SIG-M5 (cell line): Measurements from ENCODE around the gene NKX1-2.
A peak's percentile ranks its signal among the peaks of the same experiment; 100 is the strongest.

Experiments
- DNase-seq: peaks from one replicate; lab custom pipeline; 2025; lab: John Stamatoyannopoulos, UW

Gene NKX1-2

DNA sequence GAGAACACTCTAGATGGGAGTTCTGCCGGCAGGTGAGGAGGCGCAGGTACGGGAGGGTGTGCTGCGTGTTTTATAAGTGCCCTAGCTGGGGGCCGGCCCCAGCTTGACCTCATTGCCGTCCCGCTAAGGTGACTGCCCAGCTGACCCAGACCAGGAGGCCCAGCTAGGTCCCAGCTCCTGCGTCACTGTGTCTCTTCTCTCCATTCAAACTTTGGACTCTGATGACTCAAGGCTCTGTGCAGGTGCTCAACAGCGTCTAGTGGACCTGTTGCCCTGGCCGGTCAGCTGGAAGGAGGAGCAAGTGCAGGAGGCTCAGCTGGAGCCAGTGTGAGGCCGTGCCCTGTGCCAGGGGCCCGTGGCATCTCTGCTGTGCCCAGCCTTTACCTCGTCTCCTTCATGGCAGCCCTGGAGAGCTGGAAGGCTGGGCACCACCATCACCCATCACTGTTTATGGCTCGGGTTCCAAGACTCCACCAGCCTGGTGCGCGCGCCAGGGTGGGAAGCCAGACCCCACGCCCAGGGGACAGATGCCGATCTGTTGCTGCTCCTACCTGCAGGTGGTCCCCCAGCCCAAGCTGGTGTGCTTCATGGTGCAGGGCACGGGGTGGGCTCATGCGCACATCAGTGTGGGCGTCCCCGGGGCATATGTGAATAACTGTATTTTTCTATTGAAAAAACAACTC is 26.3 kb upstream of the NKX1-2 start:
- DNase-seq = no peak

DNA sequence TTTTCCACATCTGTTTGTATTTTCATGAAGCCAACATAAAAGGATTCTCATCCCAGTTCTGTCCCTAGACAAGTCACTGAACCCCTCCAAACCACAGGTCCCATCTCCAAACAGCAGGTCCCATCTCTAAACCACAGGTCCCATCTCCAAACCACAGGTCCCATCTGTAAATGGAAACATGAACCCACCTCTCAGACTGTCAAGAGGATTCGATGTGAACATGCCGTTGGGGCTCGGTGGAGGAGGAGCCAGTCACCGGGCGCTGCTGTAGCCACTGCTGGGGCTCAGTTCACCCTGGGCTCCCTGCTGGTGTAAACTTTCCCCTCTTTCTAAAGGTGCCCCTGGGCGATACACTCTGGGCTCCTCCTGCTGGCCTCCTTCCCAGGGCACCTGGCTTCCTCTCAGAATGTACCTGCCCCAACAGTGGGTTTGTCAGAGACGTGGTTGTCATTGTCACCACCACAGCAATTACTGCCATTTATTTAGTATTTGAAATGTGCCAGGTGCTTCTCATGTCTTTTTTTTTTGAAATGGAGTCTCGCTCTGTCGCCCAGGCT is 24.8 kb upstream of the NKX1-2 start:
- DNase-seq = no peak

DNA sequence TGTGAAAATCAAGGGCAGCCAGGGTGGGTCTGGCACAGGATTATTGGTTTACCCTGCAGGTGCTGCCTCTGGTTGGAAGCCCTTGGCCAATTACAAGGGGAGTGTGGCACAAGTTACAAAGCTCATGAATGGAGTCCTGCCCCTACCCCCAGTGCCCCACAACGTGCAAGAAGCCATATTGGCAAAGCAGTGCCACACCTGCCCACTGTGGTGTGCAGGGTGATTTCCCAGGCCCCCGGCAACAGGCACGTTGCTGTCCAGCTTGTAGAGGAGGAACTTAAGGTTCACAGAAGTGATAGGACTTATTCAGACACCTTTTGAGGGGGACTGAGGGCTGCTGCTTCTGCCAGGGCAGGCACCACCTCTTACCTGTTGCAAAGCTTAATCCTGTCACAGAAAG is 23.2 kb upstream of the NKX1-2 start:
- DNase-seq = no peak

DNA sequence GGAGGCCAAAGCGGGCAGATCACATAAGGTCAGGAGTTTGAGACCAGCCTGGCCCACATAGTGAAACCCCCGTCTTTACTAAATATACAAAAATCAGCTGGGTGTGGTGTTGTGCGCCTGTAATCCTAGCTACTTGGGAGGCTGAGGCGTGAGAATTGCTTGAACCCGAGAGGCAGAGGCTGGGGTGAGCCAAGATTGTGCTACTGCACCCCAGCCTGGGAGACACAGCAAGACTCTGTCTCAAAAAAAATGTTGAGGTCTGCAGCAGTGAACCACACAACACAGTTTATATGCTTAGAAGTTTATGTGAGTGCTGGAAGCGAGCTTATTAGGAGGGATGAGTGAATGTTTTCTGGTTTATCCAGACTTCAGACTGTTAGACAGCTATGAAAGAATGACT is 22.2 kb upstream of the NKX1-2 start:
- no peak for DNase-seq

DNA sequence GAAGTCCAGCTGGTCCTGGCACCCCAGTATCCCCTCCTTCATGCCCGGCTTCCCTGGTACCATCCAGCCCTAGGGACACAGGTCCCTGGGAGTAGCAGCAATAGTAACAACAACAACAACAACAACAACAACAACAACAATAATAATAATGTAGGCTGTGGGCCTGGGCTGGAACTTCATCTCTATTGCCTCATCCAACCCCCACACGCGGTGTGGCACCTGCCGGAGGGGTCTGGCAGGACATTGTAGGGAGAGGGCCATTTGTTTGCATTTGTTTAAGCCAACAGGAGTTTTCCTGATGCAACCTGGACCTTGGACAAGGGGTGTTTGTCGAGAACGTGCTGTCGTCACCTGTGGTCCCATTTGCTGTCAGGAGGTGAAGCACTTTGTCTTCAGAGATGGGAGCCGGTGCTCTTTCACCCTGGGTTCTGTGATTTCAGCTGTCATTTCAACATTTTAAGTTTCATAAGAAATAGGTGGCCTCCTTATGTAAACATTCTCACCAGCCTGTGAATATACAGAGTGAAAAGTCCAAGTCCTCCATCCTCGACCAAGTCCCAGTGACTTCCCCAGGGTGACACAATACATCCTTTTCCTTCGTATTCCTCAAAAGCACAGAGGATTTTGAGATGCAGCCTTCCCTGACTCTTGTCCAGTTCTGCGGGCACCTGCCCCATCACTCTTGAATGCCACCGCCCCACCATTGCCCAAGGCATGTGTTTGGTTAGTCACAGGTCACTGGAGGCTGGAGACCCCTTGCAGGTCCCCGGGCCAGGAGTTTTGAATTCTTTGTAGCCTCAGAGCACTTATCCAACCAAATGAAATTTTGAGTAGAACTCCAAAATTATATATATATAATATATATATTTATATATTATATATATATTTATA is 21.0 kb upstream of the NKX1-2 start:
- DNase-seq = no peak

DNA sequence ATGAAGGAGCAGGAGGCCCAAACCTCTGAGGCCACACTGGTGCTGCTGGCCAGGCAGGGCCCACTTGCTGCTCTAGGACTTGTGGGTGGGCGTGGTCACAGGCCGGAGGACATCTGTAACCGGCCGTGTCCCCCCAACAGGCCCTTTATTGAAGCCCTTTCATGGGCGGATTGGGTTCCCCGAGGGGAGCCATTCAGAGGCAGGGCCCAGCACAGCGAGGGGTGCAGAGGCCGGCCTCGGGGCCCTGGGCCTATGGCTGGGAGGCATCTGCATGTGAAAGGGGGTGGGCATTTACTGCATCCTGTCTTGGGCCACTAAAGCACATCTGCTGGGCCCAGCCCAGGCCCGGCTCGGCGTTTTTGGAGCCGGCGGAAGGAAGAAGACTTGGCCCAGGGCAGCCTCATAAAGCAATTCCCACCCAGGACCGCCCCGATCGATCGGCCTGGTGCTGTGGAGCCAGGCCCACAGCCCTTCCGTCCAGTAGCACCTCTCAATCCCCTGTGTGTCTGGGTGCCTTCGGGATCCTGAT is 20.2 kb upstream of the NKX1-2 start:
- DNase-seq = no peak

DNA sequence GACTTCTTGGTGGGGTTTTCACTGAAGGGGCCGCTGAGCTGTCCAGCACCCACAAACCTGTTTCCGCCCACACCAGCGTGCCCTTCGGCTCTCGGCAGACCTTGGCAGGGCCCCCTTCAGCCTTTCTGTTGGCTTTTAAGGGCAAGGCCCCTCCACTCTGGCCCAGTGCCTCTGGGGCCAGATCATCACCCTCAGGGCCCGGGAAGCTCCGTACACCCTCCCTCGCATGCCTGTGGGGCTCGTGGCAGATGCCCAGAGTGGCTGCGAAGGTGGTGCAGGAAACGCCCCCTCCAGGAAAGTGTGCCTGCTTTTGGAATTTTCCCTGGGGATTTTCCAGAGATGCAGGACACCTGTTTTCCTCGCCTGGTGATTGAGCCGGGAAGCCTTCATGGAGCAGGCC is 18.8 kb upstream of the NKX1-2 start:
- DNase-seq = no peak

DNA sequence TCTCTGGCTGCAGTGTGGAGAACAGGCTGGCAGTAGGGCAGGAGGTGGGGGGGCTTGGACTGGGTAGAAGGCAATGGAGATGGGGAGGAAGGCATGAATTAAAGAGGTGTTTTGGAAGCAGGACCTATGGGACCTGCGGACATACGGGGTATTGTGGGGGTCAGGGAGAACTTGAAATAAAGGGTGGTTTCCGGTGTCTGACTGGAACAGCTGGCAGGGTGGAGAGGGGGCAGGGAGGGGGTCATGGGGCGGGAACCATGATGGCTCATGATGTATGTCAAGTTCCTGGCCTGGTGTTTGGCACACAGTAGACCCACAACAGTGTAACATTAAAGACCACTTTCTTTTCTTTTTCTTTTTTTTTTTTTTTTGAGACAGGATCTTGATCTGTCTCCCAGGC is 17.3 kb upstream of the NKX1-2 start:
- DNase-seq = no peak

DNA sequence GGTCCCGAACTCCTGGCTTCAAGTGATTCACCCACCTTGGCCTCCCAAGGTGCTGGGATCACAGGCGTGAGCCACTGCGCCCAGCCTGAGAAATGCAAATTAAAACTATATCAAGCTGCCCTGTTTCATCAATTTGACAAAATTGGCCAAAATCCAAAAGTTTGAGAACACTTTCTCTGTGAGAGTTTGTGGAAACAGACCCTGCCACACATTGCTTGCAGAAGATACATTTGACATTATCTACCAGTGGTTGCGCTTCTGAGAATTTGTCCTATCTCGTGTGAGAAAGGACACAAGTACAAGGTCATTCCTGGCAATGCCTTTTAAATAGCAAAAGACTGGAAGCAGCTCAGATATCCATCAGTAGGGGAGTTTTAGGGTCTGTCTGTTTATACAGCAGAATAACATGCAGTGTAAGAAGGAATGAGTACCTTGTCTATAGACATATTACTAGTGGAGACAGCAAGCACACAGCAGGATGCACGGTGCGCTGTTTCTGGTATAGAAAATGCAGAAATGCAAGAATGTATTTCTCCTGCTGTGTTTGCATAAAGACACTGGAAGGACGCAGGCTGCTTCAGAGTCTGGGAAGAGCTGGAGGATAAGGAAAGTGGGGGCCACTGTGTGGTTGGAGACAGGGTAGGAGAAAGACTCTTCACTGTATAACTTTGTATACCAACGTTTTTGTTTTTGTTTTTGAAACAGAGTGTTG is 16.1 kb upstream of the NKX1-2 start:
- no peak for DNase-seq

DNA sequence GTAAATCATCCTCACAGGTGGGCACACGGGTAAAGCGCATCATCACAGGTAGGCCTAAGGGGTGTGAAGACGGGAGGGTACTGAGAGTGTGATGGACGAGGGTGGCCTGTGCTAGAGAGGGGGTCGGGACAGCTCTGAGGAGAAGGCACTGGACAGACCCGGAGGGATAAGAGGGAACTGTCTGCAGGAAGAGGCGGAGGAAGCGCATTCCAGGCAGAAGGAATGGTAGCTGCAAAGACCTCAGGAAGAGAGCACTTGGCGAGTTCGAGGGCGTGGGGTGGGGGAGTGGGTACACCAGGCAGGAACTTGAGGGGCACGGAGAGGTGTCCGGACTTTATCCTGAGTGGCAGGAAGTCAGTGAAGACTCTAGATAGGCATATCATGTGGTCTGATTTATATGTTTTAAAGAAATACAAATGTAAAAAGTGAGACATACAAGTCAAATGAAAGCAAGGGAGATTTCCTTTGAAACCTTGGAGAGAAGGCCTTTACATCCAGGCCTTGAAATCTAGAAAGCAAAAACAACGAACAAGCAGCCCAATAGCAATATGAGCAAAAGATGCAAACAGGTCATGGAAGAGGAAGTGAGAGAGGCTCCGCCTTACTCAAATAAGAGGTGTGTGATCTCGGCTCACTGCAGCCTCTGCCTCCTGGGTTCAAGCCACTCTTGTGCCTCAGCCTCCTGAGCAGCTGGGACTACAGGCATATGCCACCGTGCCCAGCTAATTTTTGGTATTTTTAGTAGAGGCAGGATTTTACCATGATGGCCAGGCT is 15.4 kb upstream of the NKX1-2 start:
- no peak for DNase-seq

DNA sequence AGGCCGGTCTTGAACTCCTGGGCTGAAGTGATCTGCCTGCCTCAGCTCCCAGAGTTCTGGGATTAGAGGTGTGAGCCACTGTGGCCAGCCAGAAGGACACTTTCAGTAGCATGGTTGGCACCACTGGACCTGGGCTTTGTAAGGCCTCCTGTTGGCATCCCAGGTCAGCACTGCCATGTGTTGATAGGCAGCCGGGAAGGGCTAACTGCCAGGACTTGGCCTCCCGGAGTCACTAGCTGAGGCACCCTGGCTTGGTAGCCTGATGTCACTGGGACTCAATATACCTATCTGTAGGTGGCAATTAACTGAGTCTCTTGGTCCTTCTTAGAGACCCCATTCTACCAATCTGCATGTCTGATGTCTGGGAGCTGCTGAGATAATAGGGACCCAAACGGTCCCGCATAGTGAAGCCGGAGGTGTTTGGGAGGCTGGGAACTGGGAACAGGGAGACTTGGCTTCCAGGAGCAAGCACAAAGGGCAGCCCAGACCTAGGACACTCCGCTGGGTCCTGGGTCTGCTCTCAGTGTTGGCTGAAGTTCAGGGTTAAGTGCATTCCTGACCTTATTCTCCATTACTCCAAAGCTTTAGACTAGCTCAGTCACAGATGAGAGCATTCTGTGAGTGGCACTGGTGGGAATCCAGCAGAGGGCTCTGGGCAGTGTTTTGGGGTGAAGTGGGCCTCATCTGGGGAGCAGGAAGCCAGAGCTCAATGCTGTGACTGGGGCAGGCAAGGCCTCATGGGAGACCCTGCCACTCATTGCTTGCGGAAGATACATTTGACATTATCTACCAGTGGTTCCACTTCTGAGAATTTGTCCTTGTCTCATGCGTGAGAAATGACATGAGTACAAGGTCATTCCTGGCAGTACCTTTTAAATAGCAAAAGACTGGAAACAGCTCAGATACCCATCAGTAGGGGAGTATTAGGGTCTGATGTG is 14.5 kb upstream of the NKX1-2 start:
- no peak for DNase-seq

DNA sequence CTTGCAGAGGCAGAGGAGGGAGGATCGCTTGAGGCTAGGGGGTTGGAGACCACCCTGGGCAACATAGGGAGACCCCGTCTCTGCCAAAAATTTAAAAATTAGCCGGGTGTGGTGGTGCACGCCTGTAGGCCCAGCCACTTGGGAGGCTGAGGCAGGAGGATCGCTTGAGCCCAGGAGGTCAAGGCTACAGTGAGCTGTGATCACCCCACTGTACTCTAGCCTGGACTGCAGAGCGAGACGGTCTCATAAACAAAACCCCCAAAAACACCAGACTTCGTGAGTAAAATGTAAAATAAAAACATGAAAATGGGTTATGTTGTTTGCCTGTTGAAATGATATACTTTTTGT is 12.5 kb upstream of the NKX1-2 start:
- no peak for DNase-seq

DNA sequence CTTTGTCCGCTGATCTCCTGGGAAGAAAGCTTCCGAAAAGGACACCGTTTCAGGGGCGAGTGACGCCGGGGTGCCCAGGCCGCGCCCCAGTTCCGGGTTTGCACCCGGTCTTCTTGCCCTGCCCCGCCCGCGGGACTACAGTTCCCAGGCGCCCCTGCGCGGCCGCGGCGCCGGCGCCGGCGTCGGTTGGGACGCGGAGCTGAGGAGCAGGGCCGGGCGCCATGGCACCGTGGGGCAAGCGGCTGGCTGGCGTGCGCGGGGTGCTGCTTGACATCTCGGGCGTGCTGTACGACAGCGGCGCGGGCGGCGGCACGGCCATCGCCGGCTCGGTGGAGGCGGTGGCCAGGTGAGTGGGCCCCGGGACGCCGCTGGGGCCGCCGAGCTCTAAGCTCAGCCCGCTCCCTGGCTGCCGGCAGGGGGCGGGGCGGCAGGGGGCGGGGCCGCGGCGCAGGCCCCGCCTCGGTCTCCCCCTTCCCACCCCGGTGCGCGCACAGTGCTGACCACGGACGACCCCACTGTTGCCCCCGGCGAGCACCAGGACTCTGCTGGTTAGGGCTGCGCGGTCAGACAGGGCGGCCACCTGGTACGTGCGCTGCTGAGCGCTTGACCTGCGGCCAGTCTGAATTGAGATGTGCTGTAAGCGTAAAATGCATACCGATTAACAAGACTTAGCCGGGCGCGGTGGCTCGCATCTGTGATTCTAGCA is 12.0 kb upstream of the NKX1-2 start, which contains the start of gene LHPP:
Gene LHPP (plus strand): TSS at position 182 of the 706 bp plus-strand sequence. CDS start 40 bp downstream, at position 222.
- DNase-seq = peak; percentile 14

DNA sequence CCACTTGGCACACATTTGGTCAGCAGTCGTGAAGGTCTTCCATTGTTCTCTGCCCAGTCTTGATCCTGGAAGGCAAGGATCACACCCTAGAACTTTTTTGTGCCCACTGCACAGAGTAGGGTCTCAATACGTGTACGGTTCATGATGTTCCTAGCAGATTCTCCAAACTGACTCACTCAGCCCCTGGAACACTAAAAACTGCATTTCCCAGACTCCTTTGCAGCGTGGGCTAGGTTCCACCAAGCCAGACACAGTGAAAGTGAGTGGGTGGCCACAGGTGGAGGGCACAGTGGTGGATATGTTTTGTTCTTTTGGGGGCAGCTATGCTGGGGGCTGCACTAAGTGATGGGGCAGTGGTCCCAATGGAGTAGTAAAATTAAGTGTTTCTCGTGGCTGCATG is 10.3 kb upstream of the NKX1-2 start:
- DNase-seq = no peak

DNA sequence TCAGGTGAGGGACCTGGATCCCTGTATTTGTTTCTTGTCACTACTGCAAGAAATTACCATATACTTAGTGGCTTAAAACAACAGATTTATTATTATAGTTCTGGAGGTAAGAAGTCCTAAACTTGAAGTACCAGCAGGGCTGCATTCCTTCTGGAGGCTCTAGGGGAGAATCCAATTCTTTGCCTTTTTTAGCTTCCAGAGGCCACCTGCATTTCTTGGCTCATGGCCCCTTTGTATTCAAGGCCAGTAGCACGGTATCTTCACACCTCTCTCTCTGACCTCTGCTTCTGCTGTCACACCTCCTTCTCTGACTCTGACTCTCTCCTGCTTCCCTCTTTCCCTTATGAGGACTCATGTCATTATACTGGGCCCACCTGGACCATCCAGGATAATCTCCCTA is 9.6 kb upstream of the NKX1-2 start:
- DNase-seq = no peak

DNA sequence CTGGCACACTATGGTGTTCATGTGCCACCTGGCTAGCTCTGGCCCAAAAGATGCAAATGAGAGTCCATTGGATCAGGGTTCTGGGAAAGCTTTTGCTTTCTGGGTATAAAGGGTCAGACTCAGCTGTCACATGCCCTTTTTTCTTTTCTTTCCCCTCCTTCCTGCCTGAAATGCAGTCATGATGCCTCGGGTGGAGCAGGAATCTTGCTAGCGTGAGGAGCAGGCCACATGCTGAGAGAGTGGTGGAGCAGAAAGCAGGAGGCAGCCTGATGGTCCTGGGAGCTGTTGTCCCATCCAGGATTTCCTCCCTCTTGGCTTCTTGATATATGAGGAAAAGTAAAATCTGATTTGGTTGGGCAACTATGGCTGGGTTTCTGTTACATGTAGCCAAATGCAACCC is 9.1 kb upstream of the NKX1-2 start:
- DNase-seq = no peak

DNA sequence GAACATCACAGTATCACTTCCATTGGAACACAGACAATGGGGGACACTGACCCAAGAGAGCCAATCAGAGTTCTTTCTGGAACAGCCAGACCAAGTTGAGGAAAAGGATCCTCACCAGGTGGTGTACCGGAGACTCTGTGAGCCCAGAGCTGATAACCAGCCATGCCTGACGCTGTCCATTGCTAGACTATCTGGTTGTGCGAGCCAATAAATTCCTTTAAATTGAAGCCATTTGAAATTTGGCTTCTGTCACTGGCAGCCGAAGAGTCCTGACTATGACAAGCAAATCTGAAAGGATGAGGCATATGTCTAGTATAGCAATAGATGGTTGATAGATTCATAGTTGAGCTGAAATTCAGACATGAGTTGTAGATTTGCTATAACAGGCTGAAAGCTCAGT is 8.6 kb upstream of the NKX1-2 start:
- DNase-seq = no peak

DNA sequence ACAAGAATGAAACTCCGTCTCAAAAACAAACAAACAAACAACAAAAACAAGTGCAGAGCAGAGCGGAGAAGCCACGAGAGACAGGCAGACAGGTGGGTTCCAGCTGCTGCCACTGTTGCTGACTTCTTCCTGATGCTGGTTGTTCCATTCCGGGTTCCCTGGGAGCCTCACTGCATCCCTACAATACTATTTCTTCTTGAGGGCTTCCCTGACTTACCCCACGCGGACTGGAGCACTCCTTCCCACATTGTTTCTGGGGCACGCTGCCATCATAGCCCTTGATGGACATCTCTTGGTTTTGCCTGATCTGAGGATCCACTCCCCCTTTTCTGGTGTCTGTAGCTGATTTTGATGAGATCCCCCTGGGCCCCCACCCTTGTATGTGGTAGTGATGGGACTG is 5.6 kb upstream of the NKX1-2 start:
- DNase-seq = no peak

DNA sequence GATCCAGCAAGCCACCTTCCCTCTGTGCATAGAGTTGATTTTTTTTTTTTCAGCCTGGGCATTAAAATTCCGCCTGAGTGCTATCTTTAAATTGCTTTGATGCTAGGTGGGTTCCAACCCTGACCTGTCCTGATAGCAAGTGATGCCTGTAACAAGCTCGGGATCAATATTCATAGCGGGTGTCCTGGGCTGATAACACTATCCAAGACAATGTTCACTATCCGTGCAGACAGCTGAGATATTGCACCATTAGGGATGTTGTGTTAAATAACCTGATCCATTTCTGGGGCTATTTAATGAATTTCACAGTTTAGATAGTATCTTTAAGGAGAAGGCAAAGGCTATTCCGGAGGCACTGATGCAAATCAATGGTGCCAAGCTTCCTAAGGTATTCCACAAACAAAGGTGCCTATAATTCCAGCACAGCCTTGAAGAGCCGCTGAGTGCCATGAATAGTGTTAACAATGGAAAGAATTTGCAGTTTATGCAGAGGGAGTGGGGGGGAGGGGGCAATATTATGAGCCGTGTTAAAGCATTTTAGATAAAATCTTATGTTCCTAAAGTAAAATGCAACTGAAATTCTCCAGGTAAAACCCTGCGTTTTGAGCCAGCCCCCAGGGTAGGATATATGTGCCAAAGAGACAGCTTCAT is 4.2 kb upstream of the NKX1-2 start:
- no peak for DNase-seq
